VCaP (cell line): ENCODE data around the gene SERTAD3.

Experiments
- H3K27ac ChIP-seq: fragments of 450-650 bp; 2 replicates; pipeline ENCODE4 v1.5.1; 2017
- TF ChIP-seq, protein P1 (sequence below): fragments of 450-650 bp; conservative IDR thresholded peaks from 2 replicates; pipeline ENCODE4 v1.5.1; 2017; ENCODE audit warnings: mild to moderate bottlenecking, moderate library complexity

Gene SERTAD3

DNA sequence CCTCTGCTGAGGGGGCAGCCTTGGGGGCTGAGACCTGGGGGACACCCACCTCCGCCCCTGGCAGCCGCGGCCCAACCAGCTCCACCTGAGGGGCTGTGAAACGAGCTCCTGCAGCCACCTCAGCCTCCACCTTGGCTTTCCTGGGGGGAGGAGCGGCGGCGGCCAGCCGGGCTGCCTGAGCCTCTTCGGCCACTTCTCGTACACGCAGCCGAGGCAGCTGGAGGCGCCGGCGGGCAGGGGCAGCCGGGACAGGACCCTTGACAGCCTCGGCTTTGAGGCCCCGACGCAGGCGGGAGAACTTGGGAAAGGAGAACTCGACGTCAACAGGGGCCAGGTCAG, 46.6 kb downstream of the SERTAD3 start:
- H3K27ac ChIP-seq = no peak overlapping the region
- TF ChIP-seq, protein P1, sequence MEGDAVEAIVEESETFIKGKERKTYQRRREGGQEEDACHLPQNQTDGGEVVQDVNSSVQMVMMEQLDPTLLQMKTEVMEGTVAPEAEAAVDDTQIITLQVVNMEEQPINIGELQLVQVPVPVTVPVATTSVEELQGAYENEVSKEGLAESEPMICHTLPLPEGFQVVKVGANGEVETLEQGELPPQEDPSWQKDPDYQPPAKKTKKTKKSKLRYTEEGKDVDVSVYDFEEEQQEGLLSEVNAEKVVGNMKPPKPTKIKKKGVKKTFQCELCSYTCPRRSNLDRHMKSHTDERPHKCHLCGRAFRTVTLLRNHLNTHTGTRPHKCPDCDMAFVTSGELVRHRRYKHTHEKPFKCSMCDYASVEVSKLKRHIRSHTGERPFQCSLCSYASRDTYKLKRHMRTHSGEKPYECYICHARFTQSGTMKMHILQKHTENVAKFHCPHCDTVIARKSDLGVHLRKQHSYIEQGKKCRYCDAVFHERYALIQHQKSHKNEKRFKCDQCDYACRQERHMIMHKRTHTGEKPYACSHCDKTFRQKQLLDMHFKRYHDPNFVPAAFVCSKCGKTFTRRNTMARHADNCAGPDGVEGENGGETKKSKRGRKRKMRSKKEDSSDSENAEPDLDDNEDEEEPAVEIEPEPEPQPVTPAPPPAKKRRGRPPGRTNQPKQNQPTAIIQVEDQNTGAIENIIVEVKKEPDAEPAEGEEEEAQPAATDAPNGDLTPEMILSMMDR = no peak

DNA sequence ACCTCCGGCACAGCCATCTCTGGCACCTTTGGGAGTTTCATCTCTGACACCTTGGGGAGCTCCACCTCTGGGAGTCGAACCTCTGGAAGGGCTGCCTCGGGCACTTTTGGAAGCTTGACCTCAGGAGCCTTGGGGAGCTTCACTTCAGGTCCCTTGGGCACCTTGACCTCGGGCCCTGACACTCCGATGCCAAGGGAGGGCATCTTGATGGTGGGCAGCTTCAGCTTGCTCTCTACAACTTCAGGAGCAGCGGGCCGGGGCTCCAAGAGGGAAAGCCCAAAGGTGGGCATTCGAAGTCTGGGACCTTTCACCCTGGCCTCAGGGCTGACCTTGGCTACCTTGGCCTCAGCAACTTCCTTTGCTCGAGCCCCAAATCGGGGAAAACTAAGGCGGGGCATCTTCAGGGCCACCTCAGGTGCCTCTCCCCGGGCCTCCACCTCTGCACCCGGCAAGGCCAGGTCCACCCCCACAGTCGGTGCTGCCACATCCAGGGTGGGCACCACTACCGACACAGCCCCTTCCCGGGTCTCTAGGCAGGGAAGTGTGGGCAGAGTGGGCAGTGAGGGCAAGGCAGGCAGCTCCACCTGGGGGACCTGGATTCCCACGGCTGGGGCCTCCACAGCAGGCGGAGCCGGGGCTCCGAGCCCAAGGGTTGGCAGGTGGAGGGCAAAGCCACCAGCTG, 47.1 kb downstream of the SERTAD3 start:
- H3K27ac ChIP-seq = no peak overlapping the region
- TF ChIP-seq, protein P1 = no peak

DNA sequence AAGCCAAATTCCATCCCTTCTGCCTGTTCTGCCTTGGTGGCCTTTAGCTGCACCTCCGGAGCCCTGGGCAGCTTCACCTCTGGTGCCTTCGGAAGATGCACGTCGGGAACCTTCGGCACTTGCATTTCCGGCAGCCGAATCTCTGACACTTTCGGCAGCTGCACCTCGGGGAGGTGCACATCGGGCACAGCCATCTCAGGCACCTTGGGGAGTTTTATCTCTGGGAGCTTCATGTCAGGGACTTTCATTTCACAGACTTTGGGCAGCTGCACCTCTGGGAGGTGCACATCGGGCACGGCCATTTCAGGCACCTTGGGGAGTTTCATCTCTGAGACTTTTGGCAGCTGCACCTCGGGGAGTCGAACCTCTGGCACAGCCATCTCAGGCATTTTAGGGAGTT, 48.2 kb downstream of the SERTAD3 start:
- TF ChIP-seq, protein P1 = no peak
- H3K27ac ChIP-seq = no peak overlapping the region

DNA sequence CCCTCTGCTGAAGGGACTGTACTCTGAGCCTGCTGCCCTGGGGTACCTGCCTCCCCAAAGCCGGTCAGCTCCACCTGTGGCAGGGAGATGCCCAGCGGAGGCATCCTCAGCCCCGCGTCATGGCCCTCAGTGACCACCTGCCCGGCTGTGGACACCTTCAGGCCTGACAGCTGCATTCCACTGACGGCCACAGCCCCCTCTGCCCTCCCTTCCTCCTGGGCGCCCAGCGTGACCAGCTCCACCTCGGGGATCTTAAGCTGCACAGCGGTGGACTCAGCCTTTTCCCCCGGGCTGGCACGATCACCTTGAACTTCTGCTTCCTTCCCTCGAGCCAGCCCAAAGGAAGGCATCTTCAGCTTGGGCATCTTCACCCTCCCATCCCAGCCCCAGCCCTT, 49.3 kb downstream of the SERTAD3 start:
- TF ChIP-seq, protein P1 = no peak
- H3K27ac ChIP-seq = no peak overlapping the region

DNA sequence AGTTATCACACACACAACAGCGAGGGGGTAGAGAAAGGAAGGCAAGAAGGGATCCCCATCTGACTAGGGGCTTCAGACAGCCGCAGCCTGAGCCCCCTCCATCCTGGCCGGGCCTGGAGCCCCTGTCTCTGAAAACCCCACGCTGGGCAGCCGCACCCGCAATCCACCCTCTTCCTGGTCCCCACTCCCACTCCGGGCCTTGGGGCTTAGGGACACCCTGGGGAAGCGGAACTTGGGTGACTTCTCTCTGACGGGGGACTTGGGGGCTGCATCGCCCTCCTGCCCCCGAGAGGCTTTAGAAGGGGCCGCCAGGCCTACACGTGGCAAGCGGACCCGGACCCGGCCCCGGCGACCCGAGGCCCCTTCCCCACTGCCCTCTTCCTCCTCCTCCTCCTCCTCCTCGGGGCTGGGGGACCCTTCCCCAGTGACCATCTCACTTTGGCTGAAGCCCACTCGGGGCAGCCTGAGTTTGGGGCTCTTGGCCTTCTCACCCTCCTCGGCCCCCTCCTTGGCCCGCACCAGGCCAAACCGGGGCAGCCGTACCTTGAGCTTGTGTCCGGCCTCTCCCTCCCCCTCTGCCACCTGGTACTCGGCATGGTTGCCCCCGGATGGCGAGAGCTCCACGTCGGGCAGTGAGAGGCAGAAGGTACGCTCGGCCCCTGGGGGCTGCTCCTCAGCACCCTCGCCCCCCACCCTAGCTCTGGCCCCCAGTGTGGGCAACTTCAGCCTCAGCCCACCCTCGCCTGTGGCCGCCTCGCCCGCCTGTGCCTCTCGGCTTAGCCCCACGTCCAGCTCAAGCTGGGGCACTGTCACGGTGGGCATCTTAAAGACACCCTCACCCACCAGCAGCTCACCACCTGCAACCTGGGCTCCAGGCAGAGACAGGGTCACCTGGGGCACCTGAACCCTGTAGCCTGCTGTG, 50.0 kb downstream of the SERTAD3 start:
- no peak overlapping the region; the same call in 1 of the 2 replicates for H3K27ac ChIP-seq
- TF ChIP-seq, protein P1 = no peak

DNA sequence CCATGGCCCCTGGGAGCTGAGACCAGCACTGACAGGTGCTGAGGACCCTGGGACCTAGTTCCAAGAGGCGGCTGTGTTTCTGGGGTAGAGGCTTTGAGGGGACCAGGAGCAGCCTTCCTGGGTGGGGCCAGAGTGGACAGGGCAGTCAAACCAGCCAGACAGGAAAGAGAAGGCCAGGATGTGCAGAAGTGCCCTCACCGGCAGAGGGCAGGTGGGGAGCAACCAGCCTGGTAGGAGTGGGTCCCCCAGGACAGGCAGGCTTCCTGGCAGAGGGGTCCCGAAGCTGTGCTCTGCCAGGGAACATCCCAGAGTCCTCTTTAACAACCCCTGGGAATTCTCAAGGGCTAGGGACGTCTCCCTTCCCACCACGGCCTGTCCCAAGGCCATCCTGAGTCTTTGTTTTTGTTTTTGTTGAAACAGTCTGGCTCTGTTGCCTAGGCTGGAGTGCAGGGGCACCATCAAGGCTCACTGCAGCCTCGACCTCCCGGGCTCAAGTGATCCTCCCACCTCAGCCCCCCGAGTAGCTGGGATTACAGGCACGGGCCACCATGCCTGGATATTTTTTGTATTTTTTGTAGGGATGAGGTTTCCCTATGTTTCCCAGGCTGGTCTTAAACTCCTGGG, 51.1 kb downstream of the SERTAD3 start:
- TF ChIP-seq, protein P1 = peak; percentile 61
- peak overlapping the region; percentile 43; the same call in 1 of the 2 replicates for H3K27ac ChIP-seq

DNA sequence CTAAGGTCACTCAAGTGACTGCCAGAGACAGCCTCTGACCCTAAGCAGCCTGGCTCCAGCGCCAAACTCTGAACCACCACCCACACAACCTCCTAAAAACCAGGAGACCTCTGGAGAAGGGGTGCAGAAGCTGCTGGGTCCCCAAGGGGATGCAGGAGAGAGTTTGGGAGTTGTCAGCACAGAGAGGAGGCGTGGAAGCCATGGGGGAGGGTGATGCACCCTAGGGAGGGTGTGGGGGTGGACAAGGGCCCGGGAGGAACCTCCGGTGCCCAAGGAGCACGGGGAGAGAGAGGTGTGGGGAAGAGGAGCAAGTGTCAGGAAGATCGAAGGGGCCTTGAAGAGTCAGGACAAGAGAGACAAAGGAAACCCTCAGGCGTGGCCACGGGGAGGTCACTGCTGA, 52.0 kb downstream of the SERTAD3 start:
- H3K27ac ChIP-seq = peak overlapping the region; percentile 43; the same call in 1 of the 2 replicates
- TF ChIP-seq, protein P1 = no peak
